ENCODE data around the gene LDHB.

DNA sequence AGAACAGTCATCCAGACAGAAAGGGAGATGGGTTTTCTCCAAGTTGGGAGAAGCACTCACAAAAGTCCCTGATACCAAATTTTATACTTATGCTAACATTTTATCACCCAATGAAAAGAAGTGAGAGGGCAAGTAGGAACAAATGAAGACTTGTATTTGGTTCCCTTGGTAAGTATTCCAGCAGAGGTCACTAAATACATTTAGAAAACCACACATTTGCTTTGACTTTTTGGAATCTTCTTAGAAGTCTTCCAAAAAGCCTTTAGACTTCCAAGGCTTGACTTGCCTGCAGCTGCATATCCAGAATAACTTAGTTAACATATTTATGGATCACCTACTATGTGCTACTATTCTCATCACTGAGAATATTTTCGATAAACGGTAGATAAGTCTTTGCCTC is 49.9 kb downstream of the LDHB start:
- no peak for TF ChIP-seq POLR2A (IDR thresholded peaks at IDR 0.05)
- TF ChIP-seq, protein P1, sequence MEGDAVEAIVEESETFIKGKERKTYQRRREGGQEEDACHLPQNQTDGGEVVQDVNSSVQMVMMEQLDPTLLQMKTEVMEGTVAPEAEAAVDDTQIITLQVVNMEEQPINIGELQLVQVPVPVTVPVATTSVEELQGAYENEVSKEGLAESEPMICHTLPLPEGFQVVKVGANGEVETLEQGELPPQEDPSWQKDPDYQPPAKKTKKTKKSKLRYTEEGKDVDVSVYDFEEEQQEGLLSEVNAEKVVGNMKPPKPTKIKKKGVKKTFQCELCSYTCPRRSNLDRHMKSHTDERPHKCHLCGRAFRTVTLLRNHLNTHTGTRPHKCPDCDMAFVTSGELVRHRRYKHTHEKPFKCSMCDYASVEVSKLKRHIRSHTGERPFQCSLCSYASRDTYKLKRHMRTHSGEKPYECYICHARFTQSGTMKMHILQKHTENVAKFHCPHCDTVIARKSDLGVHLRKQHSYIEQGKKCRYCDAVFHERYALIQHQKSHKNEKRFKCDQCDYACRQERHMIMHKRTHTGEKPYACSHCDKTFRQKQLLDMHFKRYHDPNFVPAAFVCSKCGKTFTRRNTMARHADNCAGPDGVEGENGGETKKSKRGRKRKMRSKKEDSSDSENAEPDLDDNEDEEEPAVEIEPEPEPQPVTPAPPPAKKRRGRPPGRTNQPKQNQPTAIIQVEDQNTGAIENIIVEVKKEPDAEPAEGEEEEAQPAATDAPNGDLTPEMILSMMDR (IDR thresholded peaks at IDR 0.05) = peak in 4 of 7 experiments; percentile 14 to 52 (median 24)
- TF ChIP-seq EP300 (IDR thresholded peaks at IDR 0.05) = no peak
- no peak for TF ChIP-seq POLR2AphosphoS5 (IDR thresholded peaks at IDR 0.05)
